Measurements from ENCODE around the gene MICA.

DNA sequence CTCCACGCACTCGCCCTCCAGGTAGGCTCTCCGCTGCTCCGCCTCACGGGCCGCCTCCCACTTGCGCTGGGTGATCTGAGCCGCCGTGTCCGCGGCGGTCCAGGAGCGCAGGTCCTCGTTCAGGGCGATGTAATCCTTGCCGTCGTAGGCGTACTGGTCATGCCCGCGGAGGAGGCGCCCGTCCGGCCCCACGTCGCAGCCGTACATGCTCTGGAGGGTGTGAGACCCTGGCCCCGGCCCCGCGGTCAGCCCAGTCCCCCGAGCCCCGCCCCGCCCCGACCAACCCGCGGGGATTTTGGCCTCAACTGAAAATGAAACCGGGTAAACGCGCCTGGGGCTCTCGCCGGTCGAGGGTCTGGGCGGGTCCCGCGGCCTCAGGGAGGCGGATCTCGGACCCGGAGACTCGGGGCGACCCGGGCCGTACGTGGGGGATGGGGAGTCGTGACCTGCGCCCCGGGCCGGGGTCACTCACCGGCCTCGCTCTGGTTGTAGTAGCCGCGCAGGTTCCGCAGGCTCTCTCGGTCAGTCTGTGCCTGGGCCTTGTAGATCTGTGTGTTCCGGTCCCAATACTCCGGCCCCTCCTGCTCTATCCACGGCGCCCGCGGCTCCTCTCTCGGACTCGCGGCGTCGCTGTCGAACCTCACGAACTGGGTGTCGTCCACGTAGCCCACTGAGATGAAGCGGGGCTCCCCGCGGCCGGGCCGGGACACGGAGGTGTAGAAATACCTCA lies 47.0 kb upstream of the MICA start:
- TF ChIP-seq, protein P1, sequence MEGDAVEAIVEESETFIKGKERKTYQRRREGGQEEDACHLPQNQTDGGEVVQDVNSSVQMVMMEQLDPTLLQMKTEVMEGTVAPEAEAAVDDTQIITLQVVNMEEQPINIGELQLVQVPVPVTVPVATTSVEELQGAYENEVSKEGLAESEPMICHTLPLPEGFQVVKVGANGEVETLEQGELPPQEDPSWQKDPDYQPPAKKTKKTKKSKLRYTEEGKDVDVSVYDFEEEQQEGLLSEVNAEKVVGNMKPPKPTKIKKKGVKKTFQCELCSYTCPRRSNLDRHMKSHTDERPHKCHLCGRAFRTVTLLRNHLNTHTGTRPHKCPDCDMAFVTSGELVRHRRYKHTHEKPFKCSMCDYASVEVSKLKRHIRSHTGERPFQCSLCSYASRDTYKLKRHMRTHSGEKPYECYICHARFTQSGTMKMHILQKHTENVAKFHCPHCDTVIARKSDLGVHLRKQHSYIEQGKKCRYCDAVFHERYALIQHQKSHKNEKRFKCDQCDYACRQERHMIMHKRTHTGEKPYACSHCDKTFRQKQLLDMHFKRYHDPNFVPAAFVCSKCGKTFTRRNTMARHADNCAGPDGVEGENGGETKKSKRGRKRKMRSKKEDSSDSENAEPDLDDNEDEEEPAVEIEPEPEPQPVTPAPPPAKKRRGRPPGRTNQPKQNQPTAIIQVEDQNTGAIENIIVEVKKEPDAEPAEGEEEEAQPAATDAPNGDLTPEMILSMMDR (conservative IDR thresholded peaks at IDR 0.05; ENCODE audit: low read depth, low read length) = peak; percentile 36
- no peak for TF ChIP-seq EZH2 (IDR thresholded peaks at IDR 0.05; ENCODE audit: borderline replicate concordance, low read depth, low read length, poor library complexity, severe bottlenecking)

Data from A673 (cell line).